ENCODE data around the gene AP1G2. TPM values are rescaled to one million over a fixed set of nuclear protein-coding genes. Genes with fewer than 3 reads are reported as not detected.

The AP1G2 gene
- total and polyA plus RNA-seq, 2 of the 13 experiments (the other 11 are each of a cell fraction or from before 2014, with no cell fraction given), result 96.9 to 611 TPM

DNA sequence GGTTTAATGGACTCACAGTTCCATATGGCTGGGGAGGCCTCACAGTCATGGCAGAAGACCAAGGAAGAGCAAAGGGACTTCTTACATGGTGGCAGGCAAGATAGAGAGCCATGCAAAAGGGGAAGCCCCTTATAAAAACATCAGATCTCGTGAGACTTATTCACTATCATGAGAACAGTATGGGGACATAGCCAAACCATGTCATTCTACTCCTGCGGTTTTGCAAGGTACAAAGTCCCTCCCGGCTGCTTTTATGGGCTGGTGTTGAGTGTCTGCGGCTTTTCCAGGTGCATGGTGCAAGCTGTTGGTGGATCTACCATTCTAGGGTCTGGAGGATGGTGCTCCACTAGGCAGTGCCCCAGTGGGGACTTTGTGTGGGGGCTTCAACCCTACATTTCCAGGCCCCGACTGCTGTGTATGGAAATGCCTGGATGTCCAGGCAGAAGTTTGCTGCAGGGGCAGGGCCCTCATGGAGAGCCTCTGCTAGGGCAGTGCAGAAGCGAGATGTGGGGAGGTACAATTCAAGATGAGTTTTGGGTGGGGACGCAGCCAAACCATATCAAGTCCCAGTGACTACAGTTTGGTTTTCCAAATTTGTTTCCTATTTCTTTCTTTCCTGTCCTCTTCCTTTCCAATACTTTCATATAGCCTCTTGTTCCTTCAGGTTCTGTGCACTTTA lies 42.0 kb upstream of the AP1G2 start (continued):
- TF ChIP-seq, protein P1, sequence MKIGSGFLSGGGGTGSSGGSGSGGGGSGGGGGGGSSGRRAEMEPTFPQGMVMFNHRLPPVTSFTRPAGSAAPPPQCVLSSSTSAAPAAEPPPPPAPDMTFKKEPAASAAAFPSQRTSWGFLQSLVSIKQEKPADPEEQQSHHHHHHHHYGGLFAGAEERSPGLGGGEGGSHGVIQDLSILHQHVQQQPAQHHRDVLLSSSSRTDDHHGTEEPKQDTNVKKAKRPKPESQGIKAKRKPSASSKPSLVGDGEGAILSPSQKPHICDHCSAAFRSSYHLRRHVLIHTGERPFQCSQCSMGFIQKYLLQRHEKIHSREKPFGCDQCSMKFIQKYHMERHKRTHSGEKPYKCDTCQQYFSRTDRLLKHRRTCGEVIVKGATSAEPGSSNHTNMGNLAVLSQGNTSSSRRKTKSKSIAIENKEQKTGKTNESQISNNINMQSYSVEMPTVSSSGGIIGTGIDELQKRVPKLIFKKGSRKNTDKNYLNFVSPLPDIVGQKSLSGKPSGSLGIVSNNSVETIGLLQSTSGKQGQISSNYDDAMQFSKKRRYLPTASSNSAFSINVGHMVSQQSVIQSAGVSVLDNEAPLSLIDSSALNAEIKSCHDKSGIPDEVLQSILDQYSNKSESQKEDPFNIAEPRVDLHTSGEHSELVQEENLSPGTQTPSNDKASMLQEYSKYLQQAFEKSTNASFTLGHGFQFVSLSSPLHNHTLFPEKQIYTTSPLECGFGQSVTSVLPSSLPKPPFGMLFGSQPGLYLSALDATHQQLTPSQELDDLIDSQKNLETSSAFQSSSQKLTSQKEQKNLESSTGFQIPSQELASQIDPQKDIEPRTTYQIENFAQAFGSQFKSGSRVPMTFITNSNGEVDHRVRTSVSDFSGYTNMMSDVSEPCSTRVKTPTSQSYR (CRISPR knock-in tag; IDR thresholded peaks at IDR 0.05; ENCODE audit: borderline replicate concordance), result peak; percentile 58; the same call in 1 of the 2 replicates
- TF ChIP-seq SAP130 (CRISPR knock-in tag; IDR thresholded peaks at IDR 0.05; ENCODE audit: low read depth), result peak; percentile 81
- TF ChIP-seq, protein P2, sequence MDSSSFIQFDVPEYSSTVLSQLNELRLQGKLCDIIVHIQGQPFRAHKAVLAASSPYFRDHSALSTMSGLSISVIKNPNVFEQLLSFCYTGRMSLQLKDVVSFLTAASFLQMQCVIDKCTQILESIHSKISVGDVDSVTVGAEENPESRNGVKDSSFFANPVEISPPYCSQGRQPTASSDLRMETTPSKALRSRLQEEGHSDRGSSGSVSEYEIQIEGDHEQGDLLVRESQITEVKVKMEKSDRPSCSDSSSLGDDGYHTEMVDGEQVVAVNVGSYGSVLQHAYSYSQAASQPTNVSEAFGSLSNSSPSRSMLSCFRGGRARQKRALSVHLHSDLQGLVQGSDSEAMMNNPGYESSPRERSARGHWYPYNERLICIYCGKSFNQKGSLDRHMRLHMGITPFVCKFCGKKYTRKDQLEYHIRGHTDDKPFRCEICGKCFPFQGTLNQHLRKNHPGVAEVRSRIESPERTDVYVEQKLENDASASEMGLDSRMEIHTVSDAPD (CRISPR knock-in tag; IDR thresholded peaks at IDR 0.05), result peak; percentile 87
- TF ChIP-seq ARID3A (IDR thresholded peaks at IDR 0.05; ENCODE audit: low read depth, low read length), result peak; percentile 89
- TF ChIP-seq, protein P3, sequence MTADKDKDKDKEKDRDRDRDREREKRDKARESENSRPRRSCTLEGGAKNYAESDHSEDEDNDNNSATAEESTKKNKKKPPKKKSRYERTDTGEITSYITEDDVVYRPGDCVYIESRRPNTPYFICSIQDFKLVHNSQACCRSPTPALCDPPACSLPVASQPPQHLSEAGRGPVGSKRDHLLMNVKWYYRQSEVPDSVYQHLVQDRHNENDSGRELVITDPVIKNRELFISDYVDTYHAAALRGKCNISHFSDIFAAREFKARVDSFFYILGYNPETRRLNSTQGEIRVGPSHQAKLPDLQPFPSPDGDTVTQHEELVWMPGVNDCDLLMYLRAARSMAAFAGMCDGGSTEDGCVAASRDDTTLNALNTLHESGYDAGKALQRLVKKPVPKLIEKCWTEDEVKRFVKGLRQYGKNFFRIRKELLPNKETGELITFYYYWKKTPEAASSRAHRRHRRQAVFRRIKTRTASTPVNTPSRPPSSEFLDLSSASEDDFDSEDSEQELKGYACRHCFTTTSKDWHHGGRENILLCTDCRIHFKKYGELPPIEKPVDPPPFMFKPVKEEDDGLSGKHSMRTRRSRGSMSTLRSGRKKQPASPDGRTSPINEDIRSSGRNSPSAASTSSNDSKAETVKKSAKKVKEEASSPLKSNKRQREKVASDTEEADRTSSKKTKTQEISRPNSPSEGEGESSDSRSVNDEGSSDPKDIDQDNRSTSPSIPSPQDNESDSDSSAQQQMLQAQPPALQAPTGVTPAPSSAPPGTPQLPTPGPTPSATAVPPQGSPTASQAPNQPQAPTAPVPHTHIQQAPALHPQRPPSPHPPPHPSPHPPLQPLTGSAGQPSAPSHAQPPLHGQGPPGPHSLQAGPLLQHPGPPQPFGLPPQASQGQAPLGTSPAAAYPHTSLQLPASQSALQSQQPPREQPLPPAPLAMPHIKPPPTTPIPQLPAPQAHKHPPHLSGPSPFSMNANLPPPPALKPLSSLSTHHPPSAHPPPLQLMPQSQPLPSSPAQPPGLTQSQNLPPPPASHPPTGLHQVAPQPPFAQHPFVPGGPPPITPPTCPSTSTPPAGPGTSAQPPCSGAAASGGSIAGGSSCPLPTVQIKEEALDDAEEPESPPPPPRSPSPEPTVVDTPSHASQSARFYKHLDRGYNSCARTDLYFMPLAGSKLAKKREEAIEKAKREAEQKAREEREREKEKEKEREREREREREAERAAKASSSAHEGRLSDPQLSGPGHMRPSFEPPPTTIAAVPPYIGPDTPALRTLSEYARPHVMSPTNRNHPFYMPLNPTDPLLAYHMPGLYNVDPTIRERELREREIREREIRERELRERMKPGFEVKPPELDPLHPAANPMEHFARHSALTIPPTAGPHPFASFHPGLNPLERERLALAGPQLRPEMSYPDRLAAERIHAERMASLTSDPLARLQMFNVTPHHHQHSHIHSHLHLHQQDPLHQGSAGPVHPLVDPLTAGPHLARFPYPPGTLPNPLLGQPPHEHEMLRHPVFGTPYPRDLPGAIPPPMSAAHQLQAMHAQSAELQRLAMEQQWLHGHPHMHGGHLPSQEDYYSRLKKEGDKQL (CRISPR knock-in tag; IDR thresholded peaks at IDR 0.05; ENCODE audit: low read depth), result peak; percentile 72
- peak; percentile 50; the same call in 1 of the 2 replicates for TF ChIP-seq TBX3 (IDR thresholded peaks at IDR 0.05; ENCODE audit: borderline replicate concordance)
- peak; percentile 58; the same call in 1 of the 2 replicates for TF ChIP-seq ZNF740 (CRISPR knock-in tag; IDR thresholded peaks at IDR 0.05)
- peak; percentile 76 for TF ChIP-seq KDM1A (CRISPR knock-in tag; IDR thresholded peaks at IDR 0.05)
- peak; percentile 97 for TF ChIP-seq GATAD2A (CRISPR knock-in tag; IDR thresholded peaks at IDR 0.05)
- TF ChIP-seq, protein P4, sequence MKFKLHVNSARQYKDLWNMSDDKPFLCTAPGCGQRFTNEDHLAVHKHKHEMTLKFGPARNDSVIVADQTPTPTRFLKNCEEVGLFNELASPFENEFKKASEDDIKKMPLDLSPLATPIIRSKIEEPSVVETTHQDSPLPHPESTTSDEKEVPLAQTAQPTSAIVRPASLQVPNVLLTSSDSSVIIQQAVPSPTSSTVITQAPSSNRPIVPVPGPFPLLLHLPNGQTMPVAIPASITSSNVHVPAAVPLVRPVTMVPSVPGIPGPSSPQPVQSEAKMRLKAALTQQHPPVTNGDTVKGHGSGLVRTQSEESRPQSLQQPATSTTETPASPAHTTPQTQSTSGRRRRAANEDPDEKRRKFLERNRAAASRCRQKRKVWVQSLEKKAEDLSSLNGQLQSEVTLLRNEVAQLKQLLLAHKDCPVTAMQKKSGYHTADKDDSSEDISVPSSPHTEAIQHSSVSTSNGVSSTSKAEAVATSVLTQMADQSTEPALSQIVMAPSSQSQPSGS (CRISPR knock-in tag; IDR thresholded peaks at IDR 0.05), result peak; percentile 80
- peak; percentile 93 for TF ChIP-seq SMAD3 (CRISPR knock-in tag; IDR thresholded peaks at IDR 0.05)
- peak; percentile 76 for TF ChIP-seq THAP11 (CRISPR knock-in tag; IDR thresholded peaks at IDR 0.05)
- TF ChIP-seq CTCF (CRISPR knock-in tag; IDR thresholded peaks at IDR 0.05), result peak; percentile 16; the same call in 1 of the 2 replicates
